ENCODE measurements around the gene SLC22A25. TPM values are rescaled to one million over a fixed set of nuclear protein-coding genes. Genes with fewer than 3 reads are reported as not detected.

Gene SLC22A25
- total RNA-seq, 2 donors from 2014 or later = not detected

GRCh38 chr11:63210111-63210510 lies 33.3 kb downstream of the SLC22A25 start:
- no peaks in the 10 kb centered on the region for H3K36me3 ChIP-seq (replicated peaks in 1 of 2; ENCODE audit: insufficient read depth in 1 of 2, low read depth in 2 of 2)
- no peak for ATAC-seq
- intact Hi-C loops (cut with DNase I) = loop anchor here (10.0 kb wide), 1 partner anchor 305 kb away; no protein-coding TSS in a partner anchor
- H3K27ac ChIP-seq = no peak overlapping the region
- H3K9me3 ChIP-seq = no peaks in the 10 kb centered on the region
- TF ChIP-seq CTCF (IDR thresholded peaks at IDR 0.05) = no peak
- H3K4me1 ChIP-seq = peaks cover 4% of the 10 kb centered on the region
- no peak for DNase-seq
- no peaks in the 10 kb centered on the region for H3K27me3 ChIP-seq
- H3K4me3 ChIP-seq = no peak overlapping the region
- 44 to 49% methylated on average over 3 of the region's 3 CpGs for WGBS, 2 donors

Other genes starting within 250 kb of the SLC22A25 start
- not detected for gene SLC22A8, start 227.8 kb downstream of the SLC22A25 start, total RNA-seq
- gene SLC22A24, start 99.4 kb downstream of the SLC22A25 start, total RNA-seq = not detected
- under 1 TPM in 1 of 2 donors, not detected in 1; 0.66 TPM for gene SLC22A9, start 126.2 kb upstream of the SLC22A25 start, total RNA-seq
- 1 to 10 TPM; 2.6 to 9.6 TPM for gene PLAAT5, start 247.6 kb upstream of the SLC22A25 start, total RNA-seq

Measured in body of pancreas (tissue), 4 donors.